GM19467 (cell line): ENCODE results near the gene SLC35D1.

Experiments
- ATAC-seq: cut with Tn5 transposase; IDR thresholded peaks from one replicate; pipeline ENCODE4 v1.9.1; 2021; ENCODE audit warnings: mild to moderate bottlenecking, moderate library complexity; ENCODE audit not compliant: unreplicated experiment

The SLC35D1 gene

GRCh38 chr1:67044631-67045270 is 9.2 kb downstream of the SLC35D1 start:
- no peak for ATAC-seq

- ATAC-seq, result no peak
Observed at GRCh38 chr1:67043366-67043765, 10.6 kb downstream of the SLC35D1 start.

GRCh38 chr1:67041841-67042503 is 12.0 kb downstream of the SLC35D1 start:
- no peak for ATAC-seq

- ATAC-seq, result no peak
Observed at GRCh38 chr1:67040405-67040804, 13.5 kb downstream of the SLC35D1 start.

GRCh38 chr1:67031859-67032247 is 22.1 kb downstream of the SLC35D1 start:
- ATAC-seq, result no peak

- no peak for ATAC-seq
Observed at GRCh38 chr1:67031121-67031858, 22.7 kb downstream of the SLC35D1 start.

GRCh38 chr1:67029472-67029871 is 24.5 kb downstream of the SLC35D1 start:
- no peak for ATAC-seq

GRCh38 chr1:67020765-67021164 is 33.2 kb downstream of the SLC35D1 start:
- no peak for ATAC-seq

- no peak for ATAC-seq
Observed at GRCh38 chr1:67020304-67020703, 33.6 kb downstream of the SLC35D1 start.

GRCh38 chr1:67019600-67020136 is 34.3 kb downstream of the SLC35D1 start:
- ATAC-seq, result no peak

GRCh38 chr1:67019121-67019520 is 34.8 kb downstream of the SLC35D1 start:
- no peak for ATAC-seq

GRCh38 chr1:67018574-67018973 is 35.4 kb downstream of the SLC35D1 start:
- ATAC-seq, result no peak

- ATAC-seq, result no peak
Observed at GRCh38 chr1:67013573-67013972, 40.4 kb downstream of the SLC35D1 start.

- no peak for ATAC-seq
Observed at GRCh38 chr1:67009792-67010191, 44.2 kb downstream of the SLC35D1 start.

- no peak for ATAC-seq
Observed at GRCh38 chr1:67005068-67005467, 48.9 kb downstream of the SLC35D1 start.

GRCh38 chr1:67004176-67004575 is 49.8 kb downstream of the SLC35D1 start:
- ATAC-seq, result no peak

- no peak for ATAC-seq
Observed at GRCh38 chr1:67001682-67002425, 52.1 kb downstream of the SLC35D1 start.

- ATAC-seq, result no peak
Observed at GRCh38 chr1:66999640-67000400, 54.1 kb downstream of the SLC35D1 start.

GRCh38 chr1:66998972-66999371 is 55.0 kb downstream of the SLC35D1 start:
- ATAC-seq, result no peak

- no peak for ATAC-seq
Observed at GRCh38 chr1:66996018-66996682, 57.8 kb downstream of the SLC35D1 start.
